MCF 10A (cell line): ENCODE results near the gene SRPK1. TPM values are rescaled to one million over a fixed set of nuclear protein-coding genes. Genes with fewer than 3 reads are reported as not detected.

Source experiments
- BruUV-seq: library from RNA; stranded (reverse); fragments of 400-500 nt; replicated peaks from 2 replicates; lab custom pipeline; 2021; lab: Mats Ljungman, UMichigan
- CTCF ChIA-PET: fragments of 300-600 bp; sonication (Branson Sonifier 250); formaldehyde crosslinking; extraction: SDS; loops from one replicate; lab custom pipeline; 2021; ENCODE audit warnings: antibody characterized with exemption, inconsistent platforms; lab: Yijun Ruan, JAX
- POLR2A ChIA-PET: fragments of 300-600, 350-650 bp; sonication (Branson Sonifier 250); formaldehyde crosslinking; extraction: SDS; loops from one replicate; lab custom pipeline; 2020; ENCODE audit warnings: antibody characterized with exemption, inconsistent platforms; lab: Yijun Ruan, JAX
- DNase-seq: peaks from one replicate; pipeline ENCODE4 v3.0.0-alpha.2; 2018; ENCODE audit not compliant: unreplicated experiment
- H3K27ac Mint-ChIP-seq: one replicate; pipeline ENCODE4 v1.8.0; 2022; ENCODE audit warnings: mild to moderate bottlenecking, low read depth, mixed read lengths; ENCODE audit not compliant: unreplicated experiment
- H3K27me3 Mint-ChIP-seq: one replicate; pipeline ENCODE4 v1.8.0; 2022; ENCODE audit warnings: mixed read lengths; ENCODE audit not compliant: insufficient read depth, unreplicated experiment
- H3K36me3 Mint-ChIP-seq: one replicate; pipeline ENCODE4 v1.8.0; 2022; ENCODE audit warnings: mild to moderate bottlenecking, moderate library complexity, mixed read lengths; ENCODE audit not compliant: insufficient read depth, unreplicated experiment
- H3K4me1 Mint-ChIP-seq: one replicate; pipeline ENCODE4 v1.8.0; 2022; ENCODE audit warnings: mixed read lengths; ENCODE audit not compliant: insufficient read depth, unreplicated experiment
- H3K4me3 Mint-ChIP-seq: one replicate; pipeline ENCODE4 v1.8.0; 2022; ENCODE audit warnings: mild to moderate bottlenecking, moderate library complexity, mixed read lengths; ENCODE audit not compliant: unreplicated experiment
- H3K9me3 Mint-ChIP-seq: one replicate; pipeline ENCODE4 v1.8.0; 2022; ENCODE audit warnings: mixed read lengths; ENCODE audit not compliant: unreplicated experiment
- intact Hi-C: fragments of 100-400 bp; cut with micrococcal nuclease; formaldehyde crosslinking; loops from 2 replicates; pipeline ENCODE4 v1.14.1; 2022
- total RNA-seq: library from RNA; stranded (reverse); gene quantifications from 2 replicates; pipeline ENCODE4 v1.2.3, GENCODE V29; 2022
- TF ChIP-seq, protein P1 (sequence below): fragments of 200-600 bp; IDR thresholded peaks from one replicate; pipeline ENCODE4 v1.8.0; 2022; ENCODE audit warnings: antibody characterized with exemption, mild to moderate bottlenecking; ENCODE audit not compliant: unreplicated experiment

The SRPK1 gene
- total RNA-seq, 1 experiment from 2014 or later: 83.9 TPM

DNA sequence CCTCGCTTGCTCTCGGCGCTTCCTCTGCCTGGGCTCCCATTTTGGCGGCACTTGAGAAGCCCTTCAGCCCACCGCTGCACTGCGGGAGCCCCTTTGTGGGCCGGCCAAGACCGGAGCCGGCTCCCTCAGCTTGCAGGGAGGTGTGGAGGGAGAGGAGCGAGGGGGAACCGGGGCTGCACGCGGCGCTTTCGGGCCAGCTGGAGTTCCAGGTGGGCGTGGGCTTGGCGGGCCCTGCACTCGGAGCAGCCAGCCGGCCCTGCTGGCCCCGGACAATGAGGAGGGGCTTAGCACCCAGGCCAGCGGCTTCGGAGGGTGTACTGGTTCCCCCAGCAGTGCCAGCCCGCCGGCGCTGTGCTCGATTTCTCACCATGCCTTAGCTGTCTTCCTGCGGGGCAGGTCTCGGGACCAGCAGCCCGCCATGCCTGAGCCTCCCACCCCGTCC, 10.2 kb upstream of the SRPK1 start:
- no peaks in the 10 kb centered on the region for H3K9me3 Mint-ChIP-seq
- POLR2A ChIA-PET: interaction anchor here (0.7 to 1.6 kb wide), 2 partner anchors 15 to 68 kb away, joined by 3 to 4 read pairs; no protein-coding TSS in a partner anchor
- intact Hi-C loops: no loop called here
- H3K4me3 Mint-ChIP-seq: no peak overlapping the region
- BruUV-seq: no TSS peak
- no peaks in the 10 kb centered on the region for H3K36me3 Mint-ChIP-seq
- no peak overlapping the region for H3K27ac Mint-ChIP-seq
- no peak for DNase-seq
- H3K27me3 Mint-ChIP-seq: no peaks in the 10 kb centered on the region
- H3K4me1 Mint-ChIP-seq: no peaks in the 10 kb centered on the region
- TF ChIP-seq, protein P1, sequence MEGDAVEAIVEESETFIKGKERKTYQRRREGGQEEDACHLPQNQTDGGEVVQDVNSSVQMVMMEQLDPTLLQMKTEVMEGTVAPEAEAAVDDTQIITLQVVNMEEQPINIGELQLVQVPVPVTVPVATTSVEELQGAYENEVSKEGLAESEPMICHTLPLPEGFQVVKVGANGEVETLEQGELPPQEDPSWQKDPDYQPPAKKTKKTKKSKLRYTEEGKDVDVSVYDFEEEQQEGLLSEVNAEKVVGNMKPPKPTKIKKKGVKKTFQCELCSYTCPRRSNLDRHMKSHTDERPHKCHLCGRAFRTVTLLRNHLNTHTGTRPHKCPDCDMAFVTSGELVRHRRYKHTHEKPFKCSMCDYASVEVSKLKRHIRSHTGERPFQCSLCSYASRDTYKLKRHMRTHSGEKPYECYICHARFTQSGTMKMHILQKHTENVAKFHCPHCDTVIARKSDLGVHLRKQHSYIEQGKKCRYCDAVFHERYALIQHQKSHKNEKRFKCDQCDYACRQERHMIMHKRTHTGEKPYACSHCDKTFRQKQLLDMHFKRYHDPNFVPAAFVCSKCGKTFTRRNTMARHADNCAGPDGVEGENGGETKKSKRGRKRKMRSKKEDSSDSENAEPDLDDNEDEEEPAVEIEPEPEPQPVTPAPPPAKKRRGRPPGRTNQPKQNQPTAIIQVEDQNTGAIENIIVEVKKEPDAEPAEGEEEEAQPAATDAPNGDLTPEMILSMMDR: no peak
- CTCF ChIA-PET: no interaction called here

DNA sequence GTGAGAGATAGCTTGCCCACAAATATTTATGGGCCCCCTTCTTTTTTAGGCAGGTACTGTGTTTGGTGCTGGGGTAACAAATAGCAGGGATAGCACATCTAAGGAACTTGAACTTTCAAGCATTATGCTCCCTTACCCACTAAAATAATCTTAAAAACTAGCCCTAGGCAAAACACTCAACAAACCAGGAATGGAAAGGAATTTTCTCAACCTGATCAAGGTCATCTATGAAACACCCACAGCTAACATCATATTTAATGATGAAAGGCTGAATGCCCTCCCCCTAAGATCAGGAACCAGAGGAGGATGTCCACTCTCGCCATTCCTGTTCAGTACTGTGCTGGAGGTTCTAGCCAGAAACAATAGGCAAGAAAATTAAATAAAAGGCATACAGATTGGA, 8.7 kb upstream of the SRPK1 start:
- H3K9me3 Mint-ChIP-seq: no peaks in the 10 kb centered on the region
- CTCF ChIA-PET: no interaction called here
- DNase-seq: no peak
- BruUV-seq: no TSS peak
- intact Hi-C loops: no loop called here
- no peaks in the 10 kb centered on the region for H3K36me3 Mint-ChIP-seq
- TF ChIP-seq, protein P1: no peak
- no peaks in the 10 kb centered on the region for H3K4me1 Mint-ChIP-seq
- POLR2A ChIA-PET: interaction anchor here (0.5 to 1.0 kb wide), 4 partner anchors 8 to 829 kb away, joined by 3 to 4 read pairs (median 3); no protein-coding TSS in a partner anchor
- H3K27ac Mint-ChIP-seq: no peak overlapping the region
- no peak overlapping the region for H3K4me3 Mint-ChIP-seq
- no peaks in the 10 kb centered on the region for H3K27me3 Mint-ChIP-seq

DNA sequence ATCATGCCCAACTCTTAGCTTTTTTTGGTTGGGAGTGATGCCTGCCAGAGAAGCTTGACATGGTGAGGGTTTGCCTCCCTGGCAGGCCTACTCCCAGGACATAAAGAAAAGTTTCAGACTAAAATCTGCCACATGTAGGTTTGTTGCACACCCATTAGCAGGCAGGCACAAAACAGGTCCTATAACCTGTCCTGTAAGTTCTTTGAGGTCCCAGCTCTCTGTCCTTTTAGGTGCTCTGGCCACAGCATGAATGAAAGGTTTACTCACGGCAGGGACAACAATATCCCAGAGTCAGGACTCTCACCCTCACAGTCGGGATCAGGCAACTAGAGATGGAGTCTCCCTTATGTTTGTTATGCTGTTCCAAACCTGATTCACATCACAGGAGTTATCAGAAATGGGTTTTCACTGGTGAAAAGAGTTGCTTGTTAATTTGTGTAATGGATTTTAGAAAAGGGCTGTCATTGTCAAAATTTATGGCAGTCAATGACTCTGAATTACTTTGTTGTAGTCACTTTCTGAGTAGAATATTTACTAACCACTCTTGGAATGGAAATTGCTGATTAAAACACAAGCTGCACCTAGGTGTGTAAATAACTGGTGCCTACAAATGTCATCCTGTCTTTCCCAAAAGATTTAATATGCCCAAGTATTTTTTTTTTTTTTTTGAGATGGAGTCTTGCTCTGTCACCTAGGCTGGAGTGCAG, 5.8 kb upstream of the SRPK1 start:
- Mint-ChIP-seq H3K27ac (no peak overlapping the region), H3K36me3 (no peaks in the 10 kb centered on the region), H3K27me3 (no peaks in the 10 kb centered on the region), H3K4me3 (no peak overlapping the region), H3K9me3 (no peaks in the 10 kb centered on the region), H3K4me1 (peaks cover 13% of the 10 kb centered on the region)
- ChIA-PET POLR2A (no interaction called here), CTCF (interaction anchor here (0.6 kb wide), 1 partner anchor 495 kb away, joined by 3 read pairs; no protein-coding TSS in a partner anchor)
- no TSS peak for BruUV-seq
- DNase-seq: no peak
- TF ChIP-seq, protein P1: no peak
- intact Hi-C loops: no loop called here

DNA sequence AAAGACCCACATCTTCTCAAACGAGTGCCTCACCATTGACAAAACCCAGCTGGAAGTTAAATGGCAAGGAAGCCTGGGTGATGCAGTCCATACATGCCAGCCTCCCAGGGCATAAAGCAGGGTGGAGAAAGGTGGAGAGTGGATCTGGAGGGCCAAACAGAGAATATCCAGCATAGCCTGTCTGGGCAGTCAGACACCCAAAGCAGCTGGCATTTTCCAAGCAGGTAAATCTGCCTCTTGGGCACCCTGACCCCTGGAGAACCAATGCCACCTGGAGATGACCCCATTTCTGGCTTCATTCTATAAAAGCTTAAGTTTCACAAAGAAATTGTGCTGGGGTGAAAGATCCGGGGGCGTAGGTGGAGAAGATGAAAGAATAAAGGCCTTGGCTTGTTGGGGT, 5.1 kb upstream of the SRPK1 start:
- H3K27ac Mint-ChIP-seq: no peak overlapping the region
- ChIA-PET POLR2A (no interaction called here), CTCF (interaction anchor here (0.6 to 1.2 kb wide), 2 partner anchors 170 to 495 kb away, joined by 3 to 6 read pairs; no protein-coding TSS in a partner anchor)
- no TSS peak for BruUV-seq
- H3K4me1 Mint-ChIP-seq: peaks cover 18% of the 10 kb centered on the region
- DNase-seq: no peak
- H3K4me3 Mint-ChIP-seq: no peak overlapping the region
- no peaks in the 10 kb centered on the region for H3K36me3 Mint-ChIP-seq
- intact Hi-C loops: no loop called here
- TF ChIP-seq, protein P1: no peak
- H3K27me3 Mint-ChIP-seq: no peaks in the 10 kb centered on the region
- no peaks in the 10 kb centered on the region for H3K9me3 Mint-ChIP-seq
